Measurements from ENCODE around the gene PALLD.

Gene PALLD

GRCh38 chr4:168575473-168575872 lies 78.6 kb downstream of the PALLD start:
- DNase-seq (ENCODE audit: low read depth in 1 of 2, low spot score in 1 of 2) = no peak
- no peak for TF ChIP-seq JUND (IDR thresholded peaks at IDR 0.05; ENCODE audit: low read depth)
- in situ Hi-C loops (cut with HindIII; ENCODE audit: low pct_unique_long_range_greater_than_20kb, low sequenced_read_pairs) = no loop called here

GRCh38 chr4:168577624-168578023 lies 80.8 kb downstream of the PALLD start:
- no peak for TF ChIP-seq JUND (IDR thresholded peaks at IDR 0.05; ENCODE audit: low read depth)
- in situ Hi-C loops (cut with HindIII; ENCODE audit: low pct_unique_long_range_greater_than_20kb, low sequenced_read_pairs) = no loop called here
- DNase-seq (ENCODE audit: low read depth in 1 of 2, low spot score in 1 of 2) = no peak

DNA sequence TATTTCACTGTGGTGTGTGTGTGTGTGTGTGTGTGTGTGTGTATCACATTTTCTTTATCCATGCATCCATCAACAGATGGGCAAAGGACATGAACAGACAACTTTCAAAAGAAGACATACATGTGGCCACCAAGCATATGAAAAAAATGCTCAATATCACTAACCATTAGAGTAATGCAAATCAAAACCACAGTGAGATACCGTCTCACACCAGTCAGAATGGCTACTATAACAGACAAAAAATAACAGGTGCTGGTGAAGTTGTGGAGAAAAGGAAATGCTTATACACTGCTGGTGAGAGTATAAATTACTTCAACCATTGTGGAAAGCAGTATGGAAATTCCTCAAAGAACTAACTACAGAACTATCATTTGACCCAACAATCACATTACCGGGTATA lies 83.4 kb downstream of the PALLD start:
- in situ Hi-C loops (cut with HindIII; ENCODE audit: low pct_unique_long_range_greater_than_20kb, low sequenced_read_pairs) = no loop called here
- no peak for TF ChIP-seq JUND (IDR thresholded peaks at IDR 0.05; ENCODE audit: low read depth)
- DNase-seq (ENCODE audit: low read depth in 1 of 2, low spot score in 1 of 2) = no peak

- no peak for DNase-seq (ENCODE audit: low read depth in 1 of 2, low spot score in 1 of 2)
- TF ChIP-seq JUND (IDR thresholded peaks at IDR 0.05; ENCODE audit: low read depth) = no peak
- in situ Hi-C loops (cut with HindIII; ENCODE audit: low pct_unique_long_range_greater_than_20kb, low sequenced_read_pairs) = no loop called here
Observed at GRCh38 chr4:168584321-168584771, 87.5 kb downstream of the PALLD start.

DNA sequence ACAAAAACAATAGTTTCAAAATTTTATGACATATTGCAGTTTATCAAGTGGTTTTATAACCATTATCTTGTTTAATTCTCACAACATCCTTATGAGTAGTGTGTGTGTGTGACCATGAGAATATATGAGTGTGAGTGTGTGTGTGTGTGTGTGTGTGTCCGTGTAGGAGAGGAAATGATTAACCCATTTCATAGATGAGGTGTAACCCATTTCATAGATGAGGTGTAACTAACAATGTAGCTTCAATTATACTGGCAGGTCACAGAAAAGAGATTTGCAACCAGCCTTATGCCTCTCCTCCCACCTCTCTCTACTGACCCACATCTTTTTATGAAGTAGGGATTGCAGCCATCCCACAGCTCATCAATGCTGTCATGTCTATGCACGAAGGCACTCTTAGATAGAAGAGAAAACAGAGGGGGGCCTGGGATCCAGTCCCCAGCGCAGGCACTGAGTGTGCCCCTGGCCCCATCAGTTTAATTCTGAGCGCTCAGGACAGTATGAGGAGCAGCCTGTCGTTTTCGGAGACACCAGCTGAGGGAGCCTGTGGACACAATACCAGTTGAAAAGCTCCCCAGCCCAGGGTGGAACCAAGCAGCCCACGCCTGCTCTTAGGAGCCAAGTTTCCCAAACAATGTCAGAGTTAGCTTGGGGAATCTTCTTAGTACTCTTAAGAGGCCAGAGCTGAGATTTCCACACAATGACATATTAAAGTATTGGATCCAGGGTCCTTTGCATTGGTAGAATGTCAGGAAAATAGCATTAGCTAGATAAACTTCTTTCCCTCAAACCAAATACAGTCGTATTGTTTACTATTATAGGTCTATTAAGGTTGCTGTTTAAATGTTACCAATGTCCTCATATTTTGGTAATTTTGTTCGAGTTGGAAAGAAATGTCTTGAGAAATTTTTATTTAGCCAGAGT lies 88.6 kb downstream of the PALLD start:
- peak; percentile 23 to 81 for DNase-seq (ENCODE audit: low read depth in 1 of 2, low spot score in 1 of 2)
- in situ Hi-C loops (cut with HindIII; ENCODE audit: low pct_unique_long_range_greater_than_20kb, low sequenced_read_pairs) = no loop called here
- no peak for TF ChIP-seq JUND (IDR thresholded peaks at IDR 0.05; ENCODE audit: low read depth)

- in situ Hi-C loops (cut with HindIII; ENCODE audit: low pct_unique_long_range_greater_than_20kb, low sequenced_read_pairs) = no loop called here
- no peak for TF ChIP-seq JUND (IDR thresholded peaks at IDR 0.05; ENCODE audit: low read depth)
- no peak for DNase-seq (ENCODE audit: low read depth in 1 of 2, low spot score in 1 of 2)
Observed at GRCh38 chr4:168586926-168587325, 90.1 kb downstream of the PALLD start.

DNA sequence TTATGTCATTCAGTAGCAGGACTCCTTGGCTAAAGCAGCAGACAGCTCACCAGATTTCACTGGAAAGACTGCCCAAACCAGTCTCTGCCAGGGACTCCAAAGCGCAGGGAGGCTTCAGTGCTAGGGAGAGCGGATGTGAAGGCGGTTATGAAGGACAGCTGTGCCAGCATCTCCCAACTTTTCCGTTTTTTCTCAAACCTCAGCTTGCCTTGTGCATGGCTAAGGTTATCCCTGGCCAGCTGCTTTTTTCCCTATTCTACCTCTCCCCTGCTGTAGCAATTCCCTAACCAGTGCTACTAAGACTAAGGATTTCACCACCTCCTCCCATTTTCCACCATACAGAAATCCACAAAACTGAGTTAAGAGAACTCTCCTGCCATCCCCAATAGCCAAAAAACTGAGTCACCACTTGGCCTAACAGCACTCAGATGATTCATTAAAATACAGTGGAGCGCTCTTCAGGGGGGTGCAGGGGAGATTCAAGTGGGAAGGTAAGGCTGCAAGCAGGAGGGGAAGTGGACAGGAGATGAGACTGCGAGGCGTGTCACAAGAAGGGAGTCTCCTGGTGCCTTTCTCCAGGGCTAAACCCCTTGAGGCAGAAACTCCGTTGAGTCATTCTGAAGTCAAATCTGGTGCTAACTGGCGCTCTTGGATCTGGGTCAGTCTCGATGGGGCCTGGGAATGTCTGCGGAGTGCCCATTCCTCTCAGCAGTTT lies 90.7 kb downstream of the PALLD start:
- peak; percentile 13 to 77 for DNase-seq (ENCODE audit: low read depth in 1 of 2, low spot score in 1 of 2)
- TF ChIP-seq JUND (IDR thresholded peaks at IDR 0.05; ENCODE audit: low read depth) = no peak
- in situ Hi-C loops (cut with HindIII; ENCODE audit: low pct_unique_long_range_greater_than_20kb, low sequenced_read_pairs) = no loop called here

- no peak for TF ChIP-seq JUND (IDR thresholded peaks at IDR 0.05; ENCODE audit: low read depth)
- DNase-seq (ENCODE audit: low read depth in 1 of 2, low spot score in 1 of 2) = peak in 1 of 2 experiments; percentile 42
- in situ Hi-C loops (cut with HindIII; ENCODE audit: low pct_unique_long_range_greater_than_20kb, low sequenced_read_pairs) = no loop called here
Observed at GRCh38 chr4:168588916-168589531, 92.2 kb downstream of the PALLD start.

DNA sequence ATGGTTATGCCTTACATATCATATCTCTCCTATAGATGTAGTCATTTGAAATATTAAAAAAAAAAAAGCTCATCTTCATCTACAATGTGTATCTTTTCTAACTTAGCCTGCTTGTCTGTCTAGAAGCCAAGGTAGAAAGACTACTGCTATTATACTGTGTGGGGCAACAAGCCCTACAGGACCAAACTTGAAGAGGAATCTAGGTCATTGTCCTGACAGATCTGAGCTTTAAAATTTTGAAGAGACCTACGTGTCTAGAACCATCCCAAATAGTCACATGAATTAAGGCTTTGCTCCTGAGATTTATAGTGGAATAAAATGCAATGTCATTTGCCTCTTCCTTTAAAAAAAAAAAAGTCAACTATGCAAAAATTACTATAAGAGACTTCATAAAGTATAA lies 95.8 kb downstream of the PALLD start:
- in situ Hi-C loops (cut with HindIII; ENCODE audit: low pct_unique_long_range_greater_than_20kb, low sequenced_read_pairs) = no loop called here
- TF ChIP-seq JUND (IDR thresholded peaks at IDR 0.05; ENCODE audit: low read depth) = no peak
- DNase-seq (ENCODE audit: low read depth in 1 of 2, low spot score in 1 of 2) = no peak

DNA sequence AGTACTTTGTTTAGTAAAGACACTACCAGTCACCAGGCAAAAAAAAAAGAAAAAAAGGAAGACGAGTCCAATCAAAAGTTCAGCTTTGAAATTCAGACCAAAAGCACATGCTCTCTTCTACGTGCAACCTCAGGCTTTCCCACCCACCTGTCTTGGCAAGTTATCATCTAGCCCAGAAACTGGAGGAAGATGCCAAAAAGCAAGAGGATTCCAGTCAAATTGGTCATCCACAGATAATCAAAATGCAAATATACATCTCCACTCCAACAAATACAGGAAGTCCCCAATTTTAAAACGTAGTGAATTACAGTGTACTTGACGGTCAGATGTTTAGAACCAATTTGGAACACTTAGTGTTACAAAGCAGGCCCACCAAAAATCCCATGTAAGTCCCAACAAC lies 96.5 kb downstream of the PALLD start:
- DNase-seq (ENCODE audit: low read depth in 1 of 2, low spot score in 1 of 2) = no peak
- in situ Hi-C loops (cut with HindIII; ENCODE audit: low pct_unique_long_range_greater_than_20kb, low sequenced_read_pairs) = no loop called here
- no peak for TF ChIP-seq JUND (IDR thresholded peaks at IDR 0.05; ENCODE audit: low read depth)

- no peak for DNase-seq (ENCODE audit: low read depth in 1 of 2, low spot score in 1 of 2)
- in situ Hi-C loops (cut with HindIII; ENCODE audit: low pct_unique_long_range_greater_than_20kb, low sequenced_read_pairs) = no loop called here
- TF ChIP-seq JUND (IDR thresholded peaks at IDR 0.05; ENCODE audit: low read depth) = no peak
Observed at GRCh38 chr4:168594121-168594520, 97.3 kb downstream of the PALLD start.

DNA sequence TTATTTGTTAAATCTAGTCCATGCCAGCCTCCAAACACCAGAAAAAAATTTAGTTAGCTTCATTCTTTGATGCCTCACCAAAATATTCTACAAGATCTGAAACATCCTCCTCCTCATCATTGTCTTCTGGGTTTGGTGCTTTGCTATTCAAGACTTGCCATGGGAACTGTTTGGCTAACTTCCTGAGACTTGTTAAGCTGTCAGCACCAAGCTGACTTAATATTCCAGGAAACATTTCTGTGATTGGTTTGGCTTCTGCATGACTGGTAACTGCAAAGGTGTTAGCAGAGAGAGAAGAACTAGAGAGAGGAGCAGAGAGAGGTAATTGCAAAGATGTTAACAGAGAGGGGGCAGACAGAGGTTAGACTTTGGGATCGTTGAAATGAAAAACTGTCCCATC lies 101.3 kb downstream of the PALLD start:
- TF ChIP-seq JUND (IDR thresholded peaks at IDR 0.05; ENCODE audit: low read depth) = no peak
- in situ Hi-C loops (cut with HindIII; ENCODE audit: low pct_unique_long_range_greater_than_20kb, low sequenced_read_pairs) = no loop called here
- DNase-seq (ENCODE audit: low read depth in 1 of 2, low spot score in 1 of 2) = no peak
